Neural cell (in vitro differentiated cells): ENCODE results near the gene RAB22A. TPM values are rescaled to one million over a fixed set of nuclear protein-coding genes. Genes with fewer than 3 reads are reported as not detected.

Source experiments
- H2AFZ ChIP-seq: fragments of 200-600, 300-800 bp; sonication (generic), shearing (Covaris generic); 2 replicates; pipeline ENCODE4 v1.6.0; 2014; ENCODE audit warnings: low read depth, mild to moderate bottlenecking, antibody characterized with exemption, low read length, moderate library complexity
- H3F3A ChIP-seq: fragments of 200-600 bp; shearing (Covaris generic); 2 replicates; pipeline ENCODE4 v1.6.1; 2016; ENCODE audit warnings: mild to moderate bottlenecking, moderate library complexity, mixed read lengths, antibody characterized with exemption, low read length; ENCODE audit not compliant: insufficient read depth, poor library complexity, severe bottlenecking
- H3K27ac ChIP-seq: fragments of 200-600, 300-800 bp; sonication (generic), shearing (Covaris generic); 2 replicates; pipeline ENCODE4 v1.5.1; 2014; ENCODE audit warnings: mild to moderate bottlenecking, low read length, moderate library complexity
- H3K27me3 ChIP-seq: fragments of 300-800, 200-600 bp; sonication (generic), shearing (Covaris generic); 2 replicates; pipeline ENCODE4 v1.6.0; 2014; ENCODE audit warnings: mild to moderate bottlenecking, low read depth, low read length, moderate library complexity; ENCODE audit not compliant: insufficient read depth
- H3K36me3 ChIP-seq: fragments of 300-800, 200-600 bp; sonication (generic), shearing (Covaris generic); 2 replicates; pipeline ENCODE4 v1.5.1; 2014; ENCODE audit warnings: mild to moderate bottlenecking, antibody characterized with exemption, low read length, moderate library complexity; ENCODE audit not compliant: insufficient read depth
- H3K4me2 ChIP-seq: fragments of 300-800, 200-600 bp; sonication (generic), shearing (Covaris generic); 2 replicates; pipeline ENCODE4 v1.6.0; 2014; ENCODE audit warnings: mild to moderate bottlenecking, low read length
- H3K4me3 ChIP-seq: fragments of 300-800, 200-600 bp; sonication (generic), shearing (Covaris generic); 2 replicates; pipeline ENCODE4 v1.5.1; 2014; ENCODE audit warnings: mild to moderate bottlenecking, low read length, moderate library complexity
- H3K79me2 ChIP-seq: fragments of 200-600 bp; shearing (Covaris generic); replicated peaks from 2 replicates; pipeline ENCODE4 v1.6.0; 2014; ENCODE audit warnings: mild to moderate bottlenecking, low read length, moderate library complexity; ENCODE audit not compliant: insufficient read depth
- H3K9ac ChIP-seq: fragments of 300-800, 200-600 bp; sonication (generic), shearing (Covaris generic); 2 replicates; pipeline ENCODE4 v1.6.1; 2016; ENCODE audit warnings: mild to moderate bottlenecking, low read length, mixed read lengths
- H3K9me2 ChIP-seq: fragments of 200-600 bp; shearing (Covaris generic); 2 replicates; pipeline ENCODE4 v1.6.1; 2016; ENCODE audit warnings: mild to moderate bottlenecking, low read length, mixed read lengths; ENCODE audit not compliant: insufficient read depth
- H3K9me3 ChIP-seq: fragments of 200-600, 300-800 bp; sonication (generic), shearing (Covaris generic); 2 replicates; pipeline ENCODE4 v1.6.1; 2016; ENCODE audit warnings: mild to moderate bottlenecking, mixed run types, low read length, moderate library complexity, mixed read lengths
- H4K20me1 ChIP-seq: fragments of 200-600 bp; shearing (Covaris generic); 2 replicates; pipeline ENCODE4 v1.6.1; 2016; ENCODE audit warnings: mild to moderate bottlenecking, mixed run types; ENCODE audit not compliant: insufficient read depth
- EP300 ChIP-seq: fragments of 450-650 bp; conservative IDR thresholded peaks from 2 replicates; pipeline ENCODE4 v1.6.1; 2014; ENCODE audit warnings: antibody characterized with exemption, mild to moderate bottlenecking, moderate library complexity; ENCODE audit not compliant: poor library complexity, severe bottlenecking
- EZH2 ChIP-seq: fragments of 200-600, 300-800 bp; shearing (Covaris generic), sonication (generic); IDR thresholded peaks from 2 replicates; pipeline ENCODE4 v1.6.1; 2014; ENCODE audit warnings: antibody characterized with exemption, low read length, borderline replicate concordance, mild to moderate bottlenecking; ENCODE audit not compliant: insufficient read depth, poor library complexity, severe bottlenecking
- MXI1 ChIP-seq: fragments of 450-650 bp; conservative IDR thresholded peaks from 2 replicates; pipeline ENCODE4 v1.6.1; 2014; ENCODE audit warnings: antibody characterized with exemption, mild to moderate bottlenecking; ENCODE audit not compliant: poor library complexity, severe bottlenecking
- POLR2AphosphoS5 ChIP-seq: IDR thresholded peaks from 2 replicates; pipeline ENCODE4 v1.6.1; 2012
- RAD21 ChIP-seq: fragments of 450-650 bp; conservative IDR thresholded peaks from 2 replicates; pipeline ENCODE4 v1.6.1; 2014; ENCODE audit warnings: antibody characterized with exemption, mild to moderate bottlenecking, moderate library complexity
- REST ChIP-seq: IDR thresholded peaks from 2 replicates; pipeline ENCODE4 v1.6.1; 2012; ENCODE audit warnings: borderline replicate concordance
- SMC3 ChIP-seq: fragments of 450-650 bp; conservative IDR thresholded peaks from 2 replicates; pipeline ENCODE4 v1.6.1; 2014; ENCODE audit warnings: antibody characterized with exemption, mild to moderate bottlenecking, moderate library complexity; ENCODE audit not compliant: poor library complexity
- TAF1 ChIP-seq: IDR thresholded peaks from 2 replicates; pipeline ENCODE4 v1.6.1; 2012; ENCODE audit warnings: low read depth
- polyA plus RNA-seq: library from polyadenylated mRNA; depleted of rRNA; stranded (reverse); fragments of >200 nt; gene quantifications from 2 replicates; pipeline ENCODE4 v1.2.3, GENCODE V29; 2014
- TF ChIP-seq, protein P1 (sequence below): fragments of 450-650 bp; IDR thresholded peaks from 2 replicates; pipeline ENCODE4 v1.5.1; 2014; ENCODE audit warnings: antibody characterized with exemption, mild to moderate bottlenecking, moderate library complexity; ENCODE audit not compliant: poor library complexity, severe bottlenecking

The RAB22A gene
- polyA plus RNA-seq, 1 donor from 2014 or later = 15.7 TPM

DNA sequence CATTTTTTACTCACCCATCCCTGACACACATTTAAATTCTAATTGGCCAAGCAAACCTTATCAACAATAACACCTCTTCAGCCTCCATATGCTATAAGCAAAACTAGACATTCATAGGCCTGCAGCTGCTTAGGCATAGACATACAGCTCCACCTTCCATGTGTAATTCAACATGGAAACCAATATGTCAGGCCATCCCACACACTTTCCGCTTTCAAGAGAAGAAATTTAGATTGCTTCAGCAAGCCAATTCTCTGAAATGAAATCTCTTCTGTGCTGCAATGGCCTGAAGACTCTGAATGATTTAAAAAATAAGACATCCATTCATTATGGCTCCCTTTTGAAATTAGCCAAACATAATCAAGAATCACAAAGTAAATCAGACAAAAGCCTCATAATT is 4.5 kb upstream of the RAB22A start:
- TF ChIP-seq TAF1 (no peak), EZH2 (no peak), REST (no peak), MXI1 (no peak), RAD21 (no peak), POLR2AphosphoS5 (no peak), EP300 (no peak), SMC3 (no peak)
- TF ChIP-seq, protein P1, sequence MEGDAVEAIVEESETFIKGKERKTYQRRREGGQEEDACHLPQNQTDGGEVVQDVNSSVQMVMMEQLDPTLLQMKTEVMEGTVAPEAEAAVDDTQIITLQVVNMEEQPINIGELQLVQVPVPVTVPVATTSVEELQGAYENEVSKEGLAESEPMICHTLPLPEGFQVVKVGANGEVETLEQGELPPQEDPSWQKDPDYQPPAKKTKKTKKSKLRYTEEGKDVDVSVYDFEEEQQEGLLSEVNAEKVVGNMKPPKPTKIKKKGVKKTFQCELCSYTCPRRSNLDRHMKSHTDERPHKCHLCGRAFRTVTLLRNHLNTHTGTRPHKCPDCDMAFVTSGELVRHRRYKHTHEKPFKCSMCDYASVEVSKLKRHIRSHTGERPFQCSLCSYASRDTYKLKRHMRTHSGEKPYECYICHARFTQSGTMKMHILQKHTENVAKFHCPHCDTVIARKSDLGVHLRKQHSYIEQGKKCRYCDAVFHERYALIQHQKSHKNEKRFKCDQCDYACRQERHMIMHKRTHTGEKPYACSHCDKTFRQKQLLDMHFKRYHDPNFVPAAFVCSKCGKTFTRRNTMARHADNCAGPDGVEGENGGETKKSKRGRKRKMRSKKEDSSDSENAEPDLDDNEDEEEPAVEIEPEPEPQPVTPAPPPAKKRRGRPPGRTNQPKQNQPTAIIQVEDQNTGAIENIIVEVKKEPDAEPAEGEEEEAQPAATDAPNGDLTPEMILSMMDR = no peak
- H2AFZ ChIP-seq = no peak overlapping the region
- no peak overlapping the region for H3K4me2 ChIP-seq
- H3K27me3 ChIP-seq = no peaks in the 10 kb centered on the region
- no peaks in the 10 kb centered on the region for H3K79me2 ChIP-seq
- no peak overlapping the region for H3K9ac ChIP-seq
- H3K36me3 ChIP-seq = no peaks in the 10 kb centered on the region
- no peaks in the 10 kb centered on the region for H3F3A ChIP-seq
- no peaks in the 10 kb centered on the region for H4K20me1 ChIP-seq
- H3K4me3 ChIP-seq = no peak overlapping the region
- H3K9me2 ChIP-seq = no peaks in the 10 kb centered on the region
- H3K9me3 ChIP-seq = no peaks in the 10 kb centered on the region
- no peak overlapping the region for H3K27ac ChIP-seq

GRCh38 chr20:58306421-58307261 is 2.9 kb upstream of the RAB22A start:
- Histone ChIP-seq H4K20me1 (no peaks in the 10 kb centered on the region), H3K9ac (no peak overlapping the region), H3K4me3 (no peak overlapping the region), H3K9me3 (no peaks in the 10 kb centered on the region), H3K4me2 (no peak overlapping the region), H3K36me3 (no peaks in the 10 kb centered on the region), H3K27ac (no peak overlapping the region), H3K79me2 (no peaks in the 10 kb centered on the region), H3F3A (peaks cover 3% of the 10 kb centered on the region), H3K9me2 (no peaks in the 10 kb centered on the region), H3K27me3 (no peaks in the 10 kb centered on the region), H2AFZ (no peak overlapping the region)
- TF ChIP-seq MXI1 = no peak
